Transverse colon (tissue), 4 donors: Measurements from ENCODE around the gene DYNC1LI1. TPM values are rescaled to one million over a fixed set of nuclear protein-coding genes. Genes with fewer than 3 reads are reported as not detected.

ENCODE experiments used
- DNase-seq: peaks from one replicate; pipeline ENCODE4 v3.0.0-alpha.2; 2019
- H3K27ac ChIP-seq, 4 donors: fragments of 200-600 bp; sonication (generic); 2 replicates each; pipeline ENCODE4 v1.5.1; 2016 to 2018; ENCODE audit warnings: inconsistent platforms in 4 of 4
- H3K27me3 ChIP-seq: fragments of 200-600 bp; sonication (generic); 2 replicates; pipeline ENCODE4 v1.5.1; 2017; ENCODE audit warnings: inconsistent platforms
- H3K36me3 ChIP-seq, 4 donors: fragments of 200-600 bp; sonication (generic); 2 replicates each; pipeline ENCODE4 v1.5.1; 2017 to 2019; ENCODE audit warnings: inconsistent platforms in 4 of 4
- H3K4me1 ChIP-seq, 4 donors: fragments of 200-600 bp; sonication (generic); 2 replicates each; pipeline ENCODE4 v1.5.1; 2017 to 2020; ENCODE audit warnings: inconsistent platforms in 4 of 4
- H3K4me3 ChIP-seq, 4 donors: fragments of 200-600 bp; sonication (generic); 1 replicate in 1 of 4; 2 replicates in 3 of 4; pipeline versions ENCODE4 v1.5.1 to v1.6.1; 2017 to 2019; ENCODE audit warnings: inconsistent platforms in 4 of 4
- H3K9me3 ChIP-seq, 2 donors: fragments of 200-600 bp; sonication (generic); 2 replicates each; pipeline ENCODE4 v1.5.1; 2017 to 2019; ENCODE audit warnings: inconsistent platforms in 2 of 2
- CTCF ChIP-seq, 5 experiments: fragments of 200-600 bp in 3 of 5; fragments of 450-650 bp in 2 of 5; sonication (generic) in 3 of 5; IDR thresholded peaks; 1 replicate in 2 of 5; 2 replicates in 3 of 5; pipeline ENCODE4 v1.5.1; 2016 to 2017; ENCODE audit warnings: antibody characterized with exemption in 5 of 5, inconsistent platforms in 3 of 5, mild to moderate bottlenecking in 2 of 5, moderate library complexity in 1 of 5
- EP300 ChIP-seq: sonication (generic); formaldehyde crosslinking; IDR thresholded peaks from one replicate; pipeline ENCODE4 v1.6.1; 2017; ENCODE audit warnings: antibody characterized with exemption, low read depth
- POLR2A ChIP-seq: fragments of 450-650 bp; IDR thresholded peaks from one replicate; pipeline ENCODE4 v1.6.1; 2016; ENCODE audit warnings: antibody characterized with exemption, mild to moderate bottlenecking, moderate library complexity
- POLR2AphosphoS5 ChIP-seq, 3 donors: sonication (generic); formaldehyde crosslinking; IDR thresholded peaks; one replicate each; pipeline ENCODE4 v1.6.1; 2016; ENCODE audit warnings: antibody characterized with exemption in 3 of 3
- WGBS, 2 donors: methylation state at CpG; one replicate each; pipeline ENCODE4 v1.1.5; 2018; ENCODE audit warnings: low coverage in 1 of 2; 5-methylcytosine and 5-hydroxymethylcytosine counted together
- in situ Hi-C, 4 donors: fragments of 200-750 bp; cut with MboI; loops; one replicate each; pipeline versions ENCODE4 v1.15.0 to v1.15.1; 2017; ENCODE audit warnings: low sequenced_read_pairs in 3 of 4, low pct_ligation_motif_present in 1 of 4, low pct_unique_long_range_greater_than_20kb in 1 of 4
- intact Hi-C: fragments of 100-400 bp; cut with DNase I; formaldehyde crosslinking; loops from one replicate; pipeline ENCODE4 v1.15.1; 2023; ENCODE audit warnings: low total_unique reads
- total RNA-seq, 4 donors: library from RNA; depleted of rRNA; stranded (reverse); fragments of >200 nt; gene quantifications; one replicate each; pipeline ENCODE4 v1.1.0, GENCODE V29; 2016

The DYNC1LI1 gene
- total RNA-seq, 4 donors from 2014 or later: 2.4 to 25.9 (median 12.1) TPM

GRCh38 chr3:32569540-32570420 lies 878 bp downstream of the DYNC1LI1 start:
- peak; percentile 74 for DNase-seq
- Histone ChIP-seq H3K36me3 (no peaks in the 10 kb centered on the region), H3K27ac (peak overlapping the region; percentile 94 to 99 (median 96)), H3K4me1 (peaks cover 0 to 22% (median 12%) of the 10 kb centered on the region in 4 donors), H3K9me3 (no peaks in the 10 kb centered on the region), H3K27me3 (no peaks in the 10 kb centered on the region), H3K4me3 (peak overlapping the region; percentile 73 to 97 (median 75))
- no peak for TF ChIP-seq CTCF (IDR thresholded peaks at IDR 0.05)
- no peak for TF ChIP-seq EP300
- peak in 2 of 3 donors; percentile 4 to 23 for TF ChIP-seq POLR2AphosphoS5 (IDR thresholded peaks at IDR 0.05)
- TF ChIP-seq POLR2A: no peak
- in situ Hi-C loops: no loop called here
- WGBS, 2 donors: 2% methylated on average over 4 to 37 of the region's 40 CpGs
- intact Hi-C loops: no loop called here

GRCh38 chr3:32568953-32569352 lies 1.7 kb downstream of the DYNC1LI1 start:
- H3K9me3 ChIP-seq: no peaks in the 10 kb centered on the region
- no peak for DNase-seq
- intact Hi-C loops: no loop called here
- no peak overlapping the region for H3K27ac ChIP-seq
- in situ Hi-C loops: no loop called here
- H3K4me1 ChIP-seq: peaks cover 0 to 22% (median 12%) of the 10 kb centered on the region in 4 donors
- TF ChIP-seq POLR2A: no peak
- TF ChIP-seq POLR2AphosphoS5 (IDR thresholded peaks at IDR 0.05): no peak
- TF ChIP-seq EP300: no peak
- TF ChIP-seq CTCF (IDR thresholded peaks at IDR 0.05): no peak
- no peaks in the 10 kb centered on the region for H3K36me3 ChIP-seq
- WGBS, 2 donors: 90 to 94% methylated on average over 2 of the region's 2 CpGs
- H3K4me3 ChIP-seq: peak overlapping the region in 2 of 4 donors; percentile 73 to 75
- no peaks in the 10 kb centered on the region for H3K27me3 ChIP-seq

- Histone ChIP-seq H3K36me3 (no peaks in the 10 kb centered on the region), H3K4me1 (peaks cover 0 to 14% (median 3%) of the 10 kb centered on the region in 4 donors), H3K27ac (no peak overlapping the region), H3K9me3 (no peaks in the 10 kb centered on the region), H3K4me3 (no peak overlapping the region), H3K27me3 (no peaks in the 10 kb centered on the region)
- intact Hi-C loops: no loop called here
- DNase-seq: no peak
- 91 to 100% methylated on average over 1 of the region's 1 CpG for WGBS, 2 donors
- in situ Hi-C loops: no loop called here
- no peak for TF ChIP-seq EP300
Observed at GRCh38 chr3:32564195-32564594, 6.5 kb downstream of the DYNC1LI1 start.

- H3K36me3 ChIP-seq: no peaks in the 10 kb centered on the region
- TF ChIP-seq CTCF (IDR thresholded peaks at IDR 0.05) (no peak), POLR2AphosphoS5 (IDR thresholded peaks at IDR 0.05) (no peak), EP300 (no peak), POLR2A (no peak)
- peaks cover 0 to 5% (median 0%) of the 10 kb centered on the region in 4 donors for H3K4me1 ChIP-seq
- DNase-seq: no peak
- intact Hi-C loops: no loop called here
- no peak overlapping the region for H3K4me3 ChIP-seq
- H3K9me3 ChIP-seq: no peaks in the 10 kb centered on the region
- H3K27me3 ChIP-seq: no peaks in the 10 kb centered on the region
- in situ Hi-C loops: no loop called here
- 89 to 95% methylated on average over 5 to 7 of the region's 7 CpGs for WGBS, 2 donors
- no peak overlapping the region for H3K27ac ChIP-seq
Observed at GRCh38 chr3:32562640-32563039, 8.0 kb downstream of the DYNC1LI1 start.
